ENCODE measurements around the gene SMOC2. TPM values are rescaled to one million over a fixed set of nuclear protein-coding genes. Genes with fewer than 3 reads are reported as not detected.

SMOC2 gene
- total RNA-seq, 1 experiment from 2014 or later: 2.1 TPM

GRCh38 chr6:168691774-168692173 is 250.8 kb downstream of the SMOC2 start:
- WGBS (ENCODE audit: extremely low coverage, insufficient read length, low lambda C conversion rate): no CpG with 5 or more reads among the region's 7 CpGs
- H3K36me3 Mint-ChIP-seq (ENCODE audit: insufficient read depth in 1 of 3, low read depth in 3 of 3): peaks cover 0 to under 1% (median 0%) of the 10 kb centered on the region in 3 experiments; a peak in 3 of 7 replicates
- H2BK12ac ChIP-seq (ENCODE audit: insufficient read length, low read depth, low read length): no peak overlapping the region
- no peaks in the 10 kb centered on the region for H3K9me3 Mint-ChIP-seq
- H3K23me2 ChIP-seq (ENCODE audit: insufficient read length, low read depth, low read length, poor library complexity, severe bottlenecking): no peaks in the 10 kb centered on the region
- no peak overlapping the region for H2BK5ac ChIP-seq (ENCODE audit: insufficient read length, low read length)
- H3K79me2 ChIP-seq (ENCODE audit: insufficient read depth, low read length): no peaks in the 10 kb centered on the region
- no peak overlapping the region for H2BK20ac ChIP-seq (ENCODE audit: low read depth, low read length, poor library complexity, severe bottlenecking)
- H3K9ac ChIP-seq (ENCODE audit: extremely low read depth, insufficient read length, low read length): no peak overlapping the region
- peak overlapping the region; percentile 9 for H2AK5ac ChIP-seq (ENCODE audit: insufficient read length, low read length)
- no peak overlapping the region for H3T11ph ChIP-seq (ENCODE audit: low read length)
- H3K56ac ChIP-seq (ENCODE audit: insufficient read length, low read depth, low read length): no peak overlapping the region
- no peak overlapping the region for H3K23ac ChIP-seq (ENCODE audit: insufficient read length, low read depth, low read length)
- no peaks in the 10 kb centered on the region for H3K27me3 ChIP-seq (ENCODE audit: insufficient read depth, low read length)
- no peaks in the 10 kb centered on the region; the same call in 1 of the 2 replicates for H3K27me3 Mint-ChIP-seq (ENCODE audit: low read depth)
- H4K8ac ChIP-seq (replicated peaks; ENCODE audit: insufficient read length, low read depth, low read length): no peak overlapping the region
- H3K79me1 ChIP-seq (ENCODE audit: insufficient read depth, low read depth, low read length, poor library complexity, severe bottlenecking): no peaks in the 10 kb centered on the region
- no peaks in the 10 kb centered on the region for H4K20me1 ChIP-seq (ENCODE audit: control insufficient read depth, insufficient read depth, insufficient read length)
- H2BK120ac ChIP-seq (ENCODE audit: low read depth, low read length, poor library complexity, severe bottlenecking): no peak overlapping the region
- H3K4me1 Mint-ChIP-seq: peaks cover 47 to 49% of the 10 kb centered on the region in 2 experiments
- peak overlapping the region; percentile 25 for H3K18ac ChIP-seq (ENCODE audit: insufficient read length, low read depth, low read length)
- H3K9me3 ChIP-seq (ENCODE audit: control insufficient read depth, low read depth, low read length): no peaks in the 10 kb centered on the region
- no peak overlapping the region for H3K4me3 Mint-ChIP-seq
- no peak overlapping the region for H2AFZ ChIP-seq (ENCODE audit: low read length)
- TF ChIP-seq CTCF (conservative IDR thresholded peaks at IDR 0.05): no peak
- no peak overlapping the region for H3K4me2 ChIP-seq (ENCODE audit: insufficient read depth, insufficient read length, low read length)
- peak overlapping the region; percentile 71; the same call in 1 of the 2 replicates for H2BK15ac ChIP-seq (ENCODE audit: low read depth, low read length)
- no peak overlapping the region; a peak in 1 of 7 replicates for H3K27ac Mint-ChIP-seq
- no peak overlapping the region for H4K5ac ChIP-seq (ENCODE audit: insufficient read length, low read depth, low read length)
- H3K14ac ChIP-seq (ENCODE audit: insufficient read depth, low read length): peak overlapping the region; percentile 18; the same call in 1 of the 2 replicates
- peaks cover 5% of the 10 kb centered on the region; the same call in 1 of the 2 replicates for H3K4me1 ChIP-seq (ENCODE audit: insufficient read depth, low read length)
- no peak for DNase-seq
- H4K91ac ChIP-seq (ENCODE audit: insufficient read length, low read depth, low read length): peak overlapping the region; percentile 26
- H3K4ac ChIP-seq (ENCODE audit: low read depth, low read length): no peak overlapping the region
- no peak overlapping the region for H3K27ac ChIP-seq (ENCODE audit: insufficient read length, low read depth, low read length)
